OCI-LY1 (cell line): ENCODE measurements around the gene ZNF385C.

Source experiments
- H2AFZ ChIP-seq: fragments of 200-600 bp; sonication (generic), shearing (Covaris generic); 2 replicates; pipeline ENCODE4 v1.6.0; 2014; ENCODE audit warnings: antibody characterized with exemption, mild to moderate bottlenecking, low read length
- H3F3A ChIP-seq: fragments of 200-600 bp; sonication (generic), shearing (Covaris generic); 2 replicates; pipeline ENCODE4 v1.6.0; 2014; ENCODE audit warnings: mild to moderate bottlenecking, antibody characterized with exemption, low read length, moderate library complexity; ENCODE audit not compliant: insufficient read depth
- H3K27ac ChIP-seq: fragments of 200-600 bp; sonication (generic); 2 replicates; pipeline ENCODE4 v1.5.1; 2014; ENCODE audit warnings: low read length, mixed run types, mild to moderate bottlenecking, low read depth; ENCODE audit not compliant: poor library complexity, severe bottlenecking
- H3K27me3 ChIP-seq: fragments of 200-600 bp; sonication (generic); 2 replicates; pipeline ENCODE4 v1.6.0; 2014; ENCODE audit warnings: antibody characterized with exemption, mild to moderate bottlenecking, low read length, moderate library complexity; ENCODE audit not compliant: insufficient read depth
- H3K36me3 ChIP-seq: fragments of 200-600 bp; sonication (generic); 2 replicates; pipeline ENCODE4 v1.6.1; 2014; ENCODE audit warnings: mild to moderate bottlenecking, antibody characterized with exemption, low read length, moderate library complexity, mixed read lengths; ENCODE audit not compliant: insufficient read depth
- H3K4me1 ChIP-seq: fragments of 200-600 bp; sonication (generic); 2 replicates; pipeline ENCODE4 v1.5.1; 2014; ENCODE audit warnings: mild to moderate bottlenecking, low read length, moderate library complexity; ENCODE audit not compliant: insufficient read depth, severe bottlenecking
- H3K4me2 ChIP-seq: fragments of 200-600 bp; sonication (generic), shearing (Covaris generic); 2 replicates; pipeline ENCODE4 v1.6.1; 2014; ENCODE audit warnings: low read length
- H3K4me3 ChIP-seq: fragments of 200-600 bp; sonication (generic); 2 replicates; pipeline ENCODE4 v1.5.1; 2014; ENCODE audit warnings: low read length, low read depth, mild to moderate bottlenecking, mixed read lengths; ENCODE audit not compliant: poor library complexity, severe bottlenecking
- H3K79me2 ChIP-seq: fragments of 200-600 bp; shearing (Covaris generic); 2 replicates; pipeline ENCODE4 v1.6.1; 2016; ENCODE audit warnings: mixed run types, low read length, mixed read lengths; ENCODE audit not compliant: insufficient read depth
- H3K9ac ChIP-seq: fragments of 200-600 bp; sonication (generic), shearing (Covaris generic); 2 replicates; pipeline ENCODE4 v1.6.1; 2014; ENCODE audit warnings: mild to moderate bottlenecking, low read length, mixed read lengths
- H3K9me2 ChIP-seq: fragments of 200-600 bp; sonication (generic), shearing (Covaris generic); 2 replicates; pipeline ENCODE4 v1.6.1; 2014; ENCODE audit warnings: low read depth, mild to moderate bottlenecking, low read length, mixed read lengths
- H3K9me3 ChIP-seq: fragments of 200-600 bp; shearing (Covaris generic); 2 replicates; pipeline ENCODE4 v1.6.1; 2014; ENCODE audit warnings: low read length, mixed read lengths
- H4K20me1 ChIP-seq: fragments of 200-600 bp; sonication (generic), shearing (Covaris generic); 2 replicates; pipeline ENCODE4 v1.6.0; 2016; ENCODE audit warnings: mild to moderate bottlenecking, low read length; ENCODE audit not compliant: insufficient read depth
- EZH2 ChIP-seq: fragments of 200-600 bp; sonication (generic), shearing (Covaris generic); IDR thresholded peaks from 2 replicates; pipeline ENCODE4 v1.8.0; 2017; ENCODE audit warnings: borderline replicate concordance, mixed run types, mild to moderate bottlenecking, antibody characterized with exemption, low read length, moderate library complexity, mixed read lengths
- TF ChIP-seq, protein P1 (sequence below): fragments of 200-600 bp; sonication (generic), shearing (Covaris generic); IDR thresholded peaks from 2 replicates; pipeline ENCODE4 v1.5.1; 2017; ENCODE audit warnings: mild to moderate bottlenecking, antibody characterized with exemption, low read length, moderate library complexity, mixed read lengths

Gene ZNF385C

DNA sequence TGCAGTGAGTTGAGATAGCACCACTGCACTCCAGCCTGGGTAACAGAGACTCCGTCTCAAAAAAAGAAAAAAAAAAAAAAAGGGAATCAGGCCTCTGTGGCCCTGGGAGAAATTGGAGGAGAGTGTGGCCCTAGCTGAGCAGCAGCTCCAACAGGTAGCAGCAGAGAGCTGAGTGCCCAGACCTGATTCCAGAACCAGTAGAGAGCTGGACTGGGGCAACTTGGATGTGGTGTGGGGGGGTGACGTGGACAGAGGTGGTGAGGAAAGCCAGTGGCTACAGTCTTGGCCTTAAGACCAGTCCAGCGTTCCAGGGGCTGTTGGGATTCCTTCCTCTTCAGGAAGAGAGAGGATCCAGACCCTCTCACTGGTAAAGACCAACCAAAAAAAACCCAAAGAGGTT is 26.0 kb upstream of the ZNF385C start:
- H3K27ac ChIP-seq, result no peak overlapping the region
- TF ChIP-seq, protein P1, sequence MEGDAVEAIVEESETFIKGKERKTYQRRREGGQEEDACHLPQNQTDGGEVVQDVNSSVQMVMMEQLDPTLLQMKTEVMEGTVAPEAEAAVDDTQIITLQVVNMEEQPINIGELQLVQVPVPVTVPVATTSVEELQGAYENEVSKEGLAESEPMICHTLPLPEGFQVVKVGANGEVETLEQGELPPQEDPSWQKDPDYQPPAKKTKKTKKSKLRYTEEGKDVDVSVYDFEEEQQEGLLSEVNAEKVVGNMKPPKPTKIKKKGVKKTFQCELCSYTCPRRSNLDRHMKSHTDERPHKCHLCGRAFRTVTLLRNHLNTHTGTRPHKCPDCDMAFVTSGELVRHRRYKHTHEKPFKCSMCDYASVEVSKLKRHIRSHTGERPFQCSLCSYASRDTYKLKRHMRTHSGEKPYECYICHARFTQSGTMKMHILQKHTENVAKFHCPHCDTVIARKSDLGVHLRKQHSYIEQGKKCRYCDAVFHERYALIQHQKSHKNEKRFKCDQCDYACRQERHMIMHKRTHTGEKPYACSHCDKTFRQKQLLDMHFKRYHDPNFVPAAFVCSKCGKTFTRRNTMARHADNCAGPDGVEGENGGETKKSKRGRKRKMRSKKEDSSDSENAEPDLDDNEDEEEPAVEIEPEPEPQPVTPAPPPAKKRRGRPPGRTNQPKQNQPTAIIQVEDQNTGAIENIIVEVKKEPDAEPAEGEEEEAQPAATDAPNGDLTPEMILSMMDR, result no peak
- no peak for TF ChIP-seq EZH2

DNA sequence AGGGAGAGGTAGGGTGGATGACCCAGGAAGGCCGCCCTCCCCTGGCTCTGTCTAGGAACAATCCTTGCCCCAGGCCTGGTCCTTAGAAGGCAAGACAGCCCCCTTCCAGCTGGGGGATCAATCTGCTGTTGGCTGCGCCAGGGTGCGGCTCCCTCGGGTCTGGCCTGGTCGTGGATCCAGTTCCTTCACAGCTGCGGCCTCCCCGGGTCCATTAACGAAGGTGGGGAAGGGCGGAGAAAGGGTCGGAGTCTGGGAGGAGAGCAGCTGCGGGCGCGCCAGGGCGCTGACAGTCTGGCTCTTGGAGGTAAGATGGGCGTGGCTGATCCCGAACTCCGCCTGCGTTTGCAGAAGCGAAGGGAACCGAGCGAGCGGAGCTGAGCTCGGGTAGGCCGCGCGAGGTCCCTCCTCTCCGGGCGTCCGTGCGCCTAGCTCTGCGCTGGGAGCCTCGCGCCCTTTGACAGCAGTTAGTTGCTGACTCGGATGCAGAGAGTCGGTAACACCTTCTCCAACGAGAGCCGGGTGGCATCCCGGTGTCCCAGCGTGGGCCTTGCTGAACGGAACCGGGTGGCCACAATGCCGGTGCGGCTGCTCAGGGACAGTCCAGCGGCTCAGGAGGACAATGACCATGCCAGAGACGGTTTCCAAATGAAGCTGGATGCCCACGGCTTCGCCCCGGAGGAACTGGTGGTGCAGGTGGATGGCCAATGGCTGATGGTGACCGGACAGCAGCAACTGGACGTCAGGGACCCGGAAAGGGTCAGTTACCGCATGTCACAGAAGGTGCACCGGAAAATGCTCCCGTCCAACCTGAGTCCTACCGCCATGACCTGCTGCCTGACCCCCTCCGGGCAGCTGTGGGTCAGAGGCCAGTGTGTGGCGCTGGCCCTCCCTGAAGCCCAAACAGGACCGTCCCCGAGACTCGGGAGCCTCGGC is 24.4 kb upstream of the ZNF385C start, which contains the start of gene HSPB9:
TSS of gene HSPB9 (plus strand) at position 434 of the 933 bp plus-strand sequence. CDS start at position 481, 47 bp downstream.
- Histone ChIP-seq H3F3A (0 out of 2 replicates have a peak, but pooled peaks cover 4% of the 10 kb centered on the region), H3K36me3 (peaks cover 40% of the 10 kb centered on the region), H3K9me3 (no peaks in the 10 kb centered on the region), H3K4me3 (peak within 1 kb of the TSS; percentile 83), H2AFZ (no peak within 1 kb of the TSS), H3K27ac (no peak within 1 kb of the TSS), H3K9ac (no peak within 1 kb of the TSS; the same call in 1 of the 2 replicates), H3K4me1 (peaks cover 26% of the 10 kb centered on the region), H3K27me3 (no peaks in the 10 kb centered on the region), H4K20me1 (no peaks in the 10 kb centered on the region), H3K9me2 (no peaks in the 10 kb centered on the region), H3K4me2 (peak within 1 kb of the TSS; percentile 99; the same call in 1 of the 2 replicates), H3K79me2 (no peaks in the 10 kb centered on the region)
- TF ChIP-seq, protein P1, result no peak
- no peak for TF ChIP-seq EZH2

More for the DNA sequence above, 26.0 kb upstream of the ZNF385C start:
- H3K9ac ChIP-seq, result no peak overlapping the region
- no peaks in the 10 kb centered on the region for H3K9me3 ChIP-seq
- peaks cover 46% of the 10 kb centered on the region for H3K36me3 ChIP-seq
- no peaks in the 10 kb centered on the region for H3K9me2 ChIP-seq
- no peak overlapping the region for H3K4me2 ChIP-seq
- H3F3A ChIP-seq, result 0 out of 2 replicates have a peak, but pooled peaks cover 4% of the 10 kb centered on the region
- no peaks in the 10 kb centered on the region for H3K79me2 ChIP-seq
- no peak overlapping the region for H2AFZ ChIP-seq
- H3K4me3 ChIP-seq, result no peak overlapping the region
- no peaks in the 10 kb centered on the region for H3K27me3 ChIP-seq
- peaks cover 20% of the 10 kb centered on the region for H3K4me1 ChIP-seq
- H4K20me1 ChIP-seq, result no peaks in the 10 kb centered on the region

DNA sequence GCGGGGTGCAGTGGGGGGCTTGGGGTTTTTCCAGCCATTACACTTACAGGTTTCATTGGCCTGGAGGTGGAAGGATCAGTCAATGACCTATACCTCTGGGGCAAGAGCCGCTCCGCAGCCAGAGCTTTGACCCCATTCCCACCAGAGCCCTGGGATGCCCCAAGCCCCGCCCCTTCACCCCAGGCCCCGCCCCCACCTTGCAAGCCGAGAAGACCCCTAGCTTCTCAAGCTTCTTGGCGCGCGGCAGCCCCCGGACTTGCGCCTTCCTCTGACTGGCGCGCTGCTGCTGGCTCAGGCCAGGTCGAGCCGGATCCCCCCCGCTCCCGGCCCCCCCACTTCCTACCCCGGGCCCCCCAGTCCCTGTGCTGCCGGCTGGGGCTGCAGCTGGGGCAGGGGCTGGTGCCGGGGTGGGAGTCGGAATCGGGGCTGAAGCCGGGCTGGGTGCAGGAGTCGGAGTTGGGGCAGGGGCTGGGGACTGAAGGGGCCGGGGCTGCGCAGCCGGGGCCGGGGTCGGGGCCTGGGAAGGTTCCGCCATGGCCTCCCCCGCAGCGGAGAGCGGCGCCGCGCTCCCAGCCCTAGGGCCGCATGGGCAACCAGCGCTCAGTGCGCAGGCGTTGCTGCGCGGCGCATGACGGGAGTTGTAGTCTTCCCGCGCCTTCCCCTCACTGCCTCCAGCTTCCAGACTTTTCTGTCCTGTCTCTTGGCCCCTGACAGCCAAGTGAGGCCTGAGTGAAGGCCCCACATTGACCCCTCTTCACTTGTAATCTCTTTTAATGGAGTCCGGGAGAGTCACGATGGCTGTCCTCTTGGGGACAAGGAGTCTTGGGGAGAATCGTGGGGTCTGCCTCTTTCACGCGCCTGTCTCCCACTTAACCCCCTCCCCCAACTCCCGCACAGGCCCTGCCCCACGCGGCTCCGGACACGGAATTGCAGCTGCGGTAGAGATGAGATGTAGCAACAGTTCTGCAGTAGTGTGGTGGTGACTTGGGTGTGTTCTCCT is 22.8 kb upstream of the ZNF385C start, which contains the start of gene KAT2A:
TSS of gene KAT2A (minus strand) at position 598 of the 1,000 bp plus-strand sequence. CDS start at position 535, 63 bp downstream.
- peak within 1 kb of the TSS; percentile 93 for H3K9ac ChIP-seq
- TF ChIP-seq EZH2, result no peak
- TF ChIP-seq, protein P1, result no peak
- H3K27me3 ChIP-seq, result no peaks in the 10 kb centered on the region

More for the DNA sequence above, 22.8 kb upstream of the ZNF385C start, which contains the start of gene KAT2A:
- Histone ChIP-seq H3K9me3 (no peaks in the 10 kb centered on the region), H3K27ac (peak within 1 kb of the TSS; percentile 64), H3K79me2 (no peaks in the 10 kb centered on the region), H3K4me3 (peak within 1 kb of the TSS; percentile 83), H3K9me2 (no peaks in the 10 kb centered on the region), H3K4me2 (peak within 1 kb of the TSS; percentile 99), H2AFZ (no peak within 1 kb of the TSS), H4K20me1 (no peaks in the 10 kb centered on the region), H3K4me1 (peaks cover 37% of the 10 kb centered on the region), H3K36me3 (peaks cover 36% of the 10 kb centered on the region), H3F3A (no peaks in the 10 kb centered on the region)
